ENCODE measurements around the gene GTF3C4.

- TF ChIP-seq EZH2 (IDR thresholded peaks at IDR 0.05; ENCODE audit: insufficient read depth, low read length) (no peak), CTCF (IDR thresholded peaks at IDR 0.05; ENCODE audit: insufficient read depth, low read depth, low read length) (no peak)
Observed at GRCh38 chr9:132648685-132649084, 21.6 kb upstream of the GTF3C4 start.

All from astrocyte (in vitro differentiated cells and primary cell).